Chondrocyte (in vitro differentiated cells): Measurements from ENCODE around the gene IGFBP2. TPM values are rescaled to one million over a fixed set of nuclear protein-coding genes. Genes with fewer than 3 reads are reported as not detected.
A peak's percentile ranks its signal among the peaks of the same experiment; 100 is the strongest.
"Not testable (repeated sequence)": the region's sequence is repeated elsewhere in the genome, so short reads cannot be mapped to it uniquely, and the experiment has no call there.

Source experiments
- DNase-seq: peaks from one replicate; pipeline ENCODE4 v3.0.0; 2021; ENCODE audit warnings: mixed read lengths, low spot score
- H3K27ac Mint-ChIP-seq: one replicate; pipeline ENCODE4 v1.8.0; 2021; ENCODE audit warnings: mild to moderate bottlenecking, moderate library complexity, mixed read lengths; ENCODE audit not compliant: unreplicated experiment
- H3K27me3 Mint-ChIP-seq: 2 replicates; pipeline ENCODE4 v1.8.0; 2021; ENCODE audit warnings: low read depth, mixed read lengths
- H3K36me3 Mint-ChIP-seq: 2 replicates; pipeline ENCODE4 v1.8.0; 2021; ENCODE audit warnings: low read depth, mixed read lengths
- H3K4me1 Mint-ChIP-seq: 2 replicates; pipeline ENCODE4 v1.8.0; 2021; ENCODE audit warnings: low read depth, mild to moderate bottlenecking, mixed read lengths
- H3K4me3 Mint-ChIP-seq: one replicate; pipeline ENCODE4 v1.8.0; 2021; ENCODE audit warnings: mild to moderate bottlenecking, moderate library complexity, mixed read lengths; ENCODE audit not compliant: unreplicated experiment
- H3K9me3 Mint-ChIP-seq: 2 replicates; pipeline ENCODE4 v1.8.0; 2021; ENCODE audit warnings: low read depth, mixed read lengths
- CTCF ChIP-seq: fragments of 200-600 bp; sonication (generic); IDR thresholded peaks from 2 replicates; pipeline ENCODE4 v1.5.0; 2021; ENCODE audit warnings: antibody characterized with exemption, mild to moderate bottlenecking, moderate library complexity
- total RNA-seq: library from RNA; stranded (reverse); gene quantifications from 3 replicates; pipeline ENCODE4 v1.2.1, GENCODE V29; 2021

Gene IGFBP2
- total RNA-seq, 1 donor from 2014 or later: 1,848 TPM

GRCh38 chr2:216596980-216597509, 36.2 kb upstream of the IGFBP2 start:
- no peak for DNase-seq
- Mint-ChIP-seq H3K27me3 (no peaks in the 10 kb centered on the region), H3K27ac (peak overlapping the region; percentile 29), H3K36me3 (no peaks in the 10 kb centered on the region), H3K4me1 (peaks cover 34% of the 10 kb centered on the region), H3K4me3 (no peak overlapping the region), H3K9me3 (no peaks in the 10 kb centered on the region)
- no peak for TF ChIP-seq CTCF

GRCh38 chr2:216597825-216598224, 35.4 kb upstream of the IGFBP2 start:
- H3K9me3 Mint-ChIP-seq, H3K36me3 Mint-ChIP-seq, H3K27me3 Mint-ChIP-seq, H3K4me3 Mint-ChIP-seq, DNase-seq: not testable (repeated sequence)
- Mint-ChIP-seq H3K4me1 (peaks cover 34% of the 10 kb centered on the region), H3K27ac (peak overlapping the region; percentile 24)

- H3K4me3 Mint-ChIP-seq: no peak overlapping the region
These were observed 31.4 kb upstream of the IGFBP2 start for GRCh38 chr2:216601632-216602409.

GRCh38 chr2:216603010-216603883, 30.0 kb upstream of the IGFBP2 start:
- Mint-ChIP-seq H3K36me3 (peaks cover 4% of the 10 kb centered on the region), H3K4me1 (peaks cover 14% of the 10 kb centered on the region), H3K9me3 (no peaks in the 10 kb centered on the region), H3K27me3 (peaks cover 11% of the 10 kb centered on the region), H3K27ac (no peak overlapping the region), H3K4me3 (no peak overlapping the region)
- no peak for DNase-seq
- TF ChIP-seq CTCF: no peak

More at GRCh38 chr2:216601632-216602409, 31.4 kb upstream of the IGFBP2 start:
- no peaks in the 10 kb centered on the region for H3K9me3 Mint-ChIP-seq
- H3K4me1 Mint-ChIP-seq: peaks cover 28% of the 10 kb centered on the region
- no peaks in the 10 kb centered on the region for H3K36me3 Mint-ChIP-seq
- no peak for TF ChIP-seq CTCF
- H3K27me3 Mint-ChIP-seq: peaks cover 4% of the 10 kb centered on the region
- H3K27ac Mint-ChIP-seq: no peak overlapping the region
- DNase-seq: no peak

GRCh38 chr2:216603884-216604245, 29.4 kb upstream of the IGFBP2 start:
- H3K4me1 Mint-ChIP-seq: peaks cover 9% of the 10 kb centered on the region
- peaks cover 4% of the 10 kb centered on the region for H3K36me3 Mint-ChIP-seq
- peaks cover 11% of the 10 kb centered on the region for H3K27me3 Mint-ChIP-seq
- no peaks in the 10 kb centered on the region for H3K9me3 Mint-ChIP-seq
- no peak overlapping the region for H3K27ac Mint-ChIP-seq
- no peak for DNase-seq
- no peak overlapping the region for H3K4me3 Mint-ChIP-seq
- no peak for TF ChIP-seq CTCF
